UCSD-AML1 (cell line): ENCODE measurements around the gene KIAA1671.
"Not testable (repeated sequence)": the region's sequence is repeated elsewhere in the genome, so short reads cannot be mapped to it uniquely, and the experiment has no call there.

Source experiments
- DNase-seq: peaks from one replicate; lab custom pipeline; 2025; ENCODE audit not compliant: unreplicated experiment; lab: John Stamatoyannopoulos, UW

Gene KIAA1671

DNA sequence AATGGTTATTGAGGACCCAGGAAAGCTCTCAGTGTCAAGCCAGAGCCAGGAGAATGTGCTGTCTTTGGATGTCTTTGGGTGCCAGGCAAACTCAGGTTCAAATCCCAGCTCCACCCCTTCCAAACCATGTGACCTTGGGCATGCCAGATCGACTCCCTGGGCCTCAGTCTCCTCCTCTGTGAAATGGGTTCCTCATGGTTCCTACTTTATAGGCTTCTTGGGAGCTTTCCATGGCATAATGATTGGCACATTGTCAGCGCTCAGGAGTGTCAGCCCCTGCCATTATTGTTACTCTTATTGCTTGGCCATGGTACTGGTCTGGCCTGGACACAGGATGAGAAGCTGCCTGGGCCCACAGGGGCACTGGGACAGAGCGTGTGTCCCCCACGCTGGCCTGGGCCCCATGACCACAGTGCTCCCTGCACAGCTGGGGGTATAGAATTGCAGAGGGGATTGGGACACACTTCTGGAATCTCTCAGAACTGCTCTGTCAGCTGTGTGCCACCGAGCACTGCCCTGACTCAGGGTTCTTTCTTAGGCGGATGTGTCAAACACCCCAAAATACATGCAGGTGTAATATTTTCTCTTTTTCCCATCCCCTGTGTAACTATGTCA, 209.5 kb downstream of the KIAA1671 start:
- no peak for DNase-seq

DNA sequence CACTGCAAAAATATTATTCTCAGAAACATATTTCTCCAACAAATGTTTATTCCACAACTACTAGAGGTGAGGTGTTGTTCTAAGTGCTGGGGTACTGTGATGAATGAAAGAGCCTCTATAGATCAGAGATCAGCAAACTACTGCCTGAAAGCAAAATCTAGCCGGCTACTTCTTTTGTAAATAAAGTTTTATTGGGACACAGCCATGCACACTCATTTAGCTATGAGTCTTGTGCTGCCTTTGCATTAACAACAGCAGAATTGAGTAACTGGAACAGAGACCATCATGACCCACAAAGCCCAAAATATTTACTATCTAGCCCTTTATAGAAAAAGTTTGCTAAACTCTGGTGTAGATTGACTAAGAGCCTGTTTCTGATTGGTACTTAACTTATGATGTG, 210.0 kb downstream of the KIAA1671 start:
- DNase-seq: no peak

DNA sequence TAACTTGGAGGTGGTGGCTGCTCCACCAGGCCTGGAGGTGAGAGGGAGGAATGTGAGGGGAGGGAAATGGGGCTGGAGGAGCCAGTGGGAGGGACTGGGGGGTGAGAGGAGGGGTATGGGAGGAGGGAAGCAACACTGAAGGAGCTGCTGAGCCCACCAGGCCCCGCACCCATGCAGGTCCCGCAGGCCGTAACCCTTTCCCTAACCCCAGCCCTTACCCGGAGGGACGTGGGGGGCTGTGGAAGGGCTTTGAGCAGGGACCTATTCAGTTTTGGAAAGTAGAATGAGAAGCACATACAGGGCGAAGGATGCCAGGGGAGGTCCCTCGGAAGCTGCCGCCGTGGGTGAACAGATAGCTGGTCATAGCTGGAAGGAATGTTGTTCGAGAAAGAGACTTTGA, 213.3 kb downstream of the KIAA1671 start:
- no peak for DNase-seq

DNA sequence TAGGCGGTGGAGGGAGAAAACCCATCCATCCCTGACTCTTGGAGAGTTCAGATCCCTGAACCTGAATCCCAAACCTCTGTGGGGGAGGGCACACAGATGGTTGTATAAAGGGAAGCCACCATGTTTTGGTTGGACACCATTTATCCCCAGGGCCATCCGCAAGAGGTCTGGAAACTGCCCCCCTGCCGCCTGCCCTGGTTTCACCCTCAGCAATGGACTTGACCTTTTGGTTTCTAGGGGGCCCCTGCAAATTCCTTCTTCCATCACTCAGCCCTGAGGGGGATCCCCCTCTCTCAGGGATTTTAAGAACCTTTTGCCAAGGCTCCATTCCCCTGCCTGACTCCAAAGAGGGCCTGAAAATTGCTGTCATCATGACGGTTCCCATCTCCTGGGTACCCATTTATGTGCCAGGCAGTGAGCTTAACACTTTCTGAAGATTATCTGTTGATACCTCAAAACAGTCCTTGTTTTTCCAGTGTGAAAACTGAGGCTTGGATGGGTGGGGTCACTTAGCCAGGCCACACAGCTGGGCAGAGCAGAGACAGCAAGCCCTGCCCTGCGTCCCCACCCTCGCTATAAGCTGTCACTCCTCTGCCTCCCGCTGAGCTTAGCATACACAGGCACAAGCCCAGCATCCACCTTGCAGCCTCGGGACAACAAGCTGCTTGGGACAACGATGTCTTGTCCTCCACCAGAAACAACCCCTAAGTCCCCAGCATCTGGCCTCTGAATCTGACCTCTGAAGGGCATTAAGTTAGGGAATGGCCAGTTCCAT, 213.9 kb downstream of the KIAA1671 start:
- DNase-seq: no peak

DNA sequence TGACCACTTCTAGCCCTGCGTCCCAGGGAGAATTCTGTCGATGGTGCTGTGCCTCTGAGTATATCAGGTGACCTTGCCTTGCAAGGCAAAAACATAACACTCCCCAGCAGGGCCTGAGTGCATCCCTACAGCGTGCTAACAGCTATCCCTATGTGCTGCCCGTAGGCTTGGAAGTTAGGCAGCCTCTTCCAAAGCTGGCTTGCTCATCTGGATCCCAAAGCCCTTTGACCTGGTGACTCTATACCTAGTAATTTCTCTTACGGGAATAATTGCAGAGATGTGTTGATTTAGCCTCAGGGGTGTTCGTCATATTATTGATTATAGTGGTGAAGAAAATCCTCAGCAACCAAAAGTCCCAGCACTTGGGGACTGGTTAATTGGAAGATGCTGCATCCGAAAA, 214.6 kb downstream of the KIAA1671 start:
- DNase-seq: no peak

DNA sequence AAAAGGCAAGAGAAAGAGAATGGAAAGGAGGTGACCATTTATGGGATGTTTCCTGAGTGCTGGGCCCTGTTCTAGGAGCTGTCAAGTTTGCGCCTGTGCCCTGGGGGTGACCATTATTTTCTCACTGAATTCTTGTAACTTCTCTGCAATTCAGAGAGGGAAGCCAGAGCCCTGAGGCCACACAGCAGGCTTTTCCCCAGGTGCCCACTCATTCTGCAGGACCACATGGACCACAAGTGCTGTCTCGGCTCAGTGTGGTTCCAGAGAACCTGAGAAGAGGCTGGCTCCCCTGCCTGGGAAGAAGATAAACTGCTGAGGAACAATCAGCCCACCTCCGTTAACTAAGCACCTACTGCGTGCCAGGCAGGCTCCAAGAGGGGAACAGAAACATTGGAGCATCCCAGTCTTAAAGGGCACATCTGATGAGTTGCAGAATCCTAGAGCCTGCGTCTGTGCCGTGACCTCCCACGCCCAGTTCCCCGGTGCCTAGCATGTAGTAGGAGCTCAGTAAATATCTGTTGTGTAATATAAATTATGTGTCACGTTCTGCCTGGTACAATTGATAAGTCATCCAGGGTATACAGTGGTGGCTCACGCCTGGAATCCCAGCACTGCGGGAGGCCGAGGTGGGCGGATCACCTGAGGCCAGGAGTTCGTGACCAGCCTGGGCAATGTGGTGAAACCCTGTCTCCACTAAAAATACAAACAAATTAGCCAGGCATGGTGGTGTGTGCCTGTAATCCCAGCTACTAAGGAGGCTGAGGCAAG, 215.5 kb downstream of the KIAA1671 start:
- DNase-seq: no peak

DNA sequence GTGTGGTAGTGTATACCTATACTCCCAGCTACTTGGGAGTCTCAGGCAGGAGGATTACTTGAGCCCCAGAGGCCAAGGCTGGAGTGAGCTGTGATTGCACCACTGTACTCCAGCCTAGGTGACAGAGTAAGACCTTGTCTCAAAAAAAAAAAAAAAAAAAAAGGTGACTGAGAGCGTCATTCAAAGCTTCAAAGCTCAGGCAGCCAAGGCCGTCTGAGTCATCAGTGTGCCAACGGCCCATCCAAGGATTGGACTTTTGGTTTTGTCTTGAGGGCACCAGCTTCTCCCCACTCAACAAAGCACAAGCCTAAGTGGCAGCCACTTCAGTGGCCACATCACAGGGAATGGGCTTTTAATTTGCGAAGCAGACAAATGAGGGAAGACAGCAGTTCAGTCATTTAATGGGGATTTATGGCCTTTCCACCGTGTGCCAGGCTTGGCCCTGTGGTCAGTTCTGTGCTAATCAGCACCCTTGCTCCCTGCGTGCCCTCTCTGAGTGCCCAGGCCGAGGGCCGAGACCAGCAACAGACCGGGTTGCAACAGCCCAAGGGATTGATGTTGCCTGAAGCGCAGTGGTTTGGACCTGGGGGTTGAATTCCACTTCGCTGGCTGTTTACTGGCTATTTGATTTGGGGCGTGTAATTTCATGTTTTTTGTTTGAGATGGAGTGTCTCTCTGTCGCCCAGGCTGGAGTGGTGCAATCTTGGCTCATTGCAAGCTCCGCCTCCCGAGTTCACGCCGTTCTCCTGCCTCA, 216.9 kb downstream of the KIAA1671 start:
- DNase-seq: no peak

DNA sequence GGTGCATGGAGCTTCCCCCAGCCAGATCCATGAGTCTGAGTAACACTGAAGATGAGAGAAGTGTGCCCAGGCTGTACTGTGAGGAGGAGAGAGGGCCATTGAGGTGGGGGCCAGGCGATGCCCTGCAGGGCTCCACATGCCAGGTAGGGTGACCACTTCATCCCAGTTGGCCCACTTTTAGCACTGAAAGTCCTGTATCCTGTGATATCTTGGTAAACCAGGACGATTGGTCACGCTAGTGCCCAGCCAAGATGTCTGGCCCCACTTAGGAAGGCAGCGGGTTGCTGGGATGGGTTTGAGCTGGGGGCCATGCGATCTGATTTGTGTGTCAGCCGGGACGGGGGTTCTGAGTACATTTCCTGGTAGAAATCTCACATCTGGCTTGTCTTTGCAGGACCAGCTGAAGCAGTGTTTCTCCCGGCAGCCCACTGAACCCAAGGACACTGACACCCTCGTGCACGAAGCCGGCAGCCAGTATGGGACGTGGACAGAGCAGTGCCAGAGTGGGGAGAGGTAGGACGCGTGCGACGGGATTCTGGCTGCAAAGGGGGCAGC, 218.0 kb downstream of the KIAA1671 start:
- DNase-seq: no peak

DNA sequence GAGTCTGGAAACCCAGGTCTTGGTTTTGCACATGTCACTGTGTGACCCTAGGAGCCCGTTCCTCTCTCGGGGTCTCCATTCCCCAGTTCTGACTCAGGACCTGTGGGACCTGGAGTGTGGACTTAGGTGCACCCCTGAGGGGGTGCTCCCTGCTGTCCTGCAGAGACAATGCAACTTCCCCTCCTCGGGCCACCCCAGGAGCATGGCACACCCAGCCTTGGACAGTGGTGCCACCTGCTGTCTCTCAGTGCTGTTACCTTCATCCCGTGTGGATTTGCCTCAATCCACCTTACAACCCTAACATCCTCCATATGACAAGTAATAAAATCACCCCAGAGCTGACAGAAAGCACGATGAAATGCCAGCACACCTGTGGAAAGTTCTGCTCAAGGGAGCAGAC, 219.6 kb downstream of the KIAA1671 start:
- DNase-seq: peak; percentile 36

DNA sequence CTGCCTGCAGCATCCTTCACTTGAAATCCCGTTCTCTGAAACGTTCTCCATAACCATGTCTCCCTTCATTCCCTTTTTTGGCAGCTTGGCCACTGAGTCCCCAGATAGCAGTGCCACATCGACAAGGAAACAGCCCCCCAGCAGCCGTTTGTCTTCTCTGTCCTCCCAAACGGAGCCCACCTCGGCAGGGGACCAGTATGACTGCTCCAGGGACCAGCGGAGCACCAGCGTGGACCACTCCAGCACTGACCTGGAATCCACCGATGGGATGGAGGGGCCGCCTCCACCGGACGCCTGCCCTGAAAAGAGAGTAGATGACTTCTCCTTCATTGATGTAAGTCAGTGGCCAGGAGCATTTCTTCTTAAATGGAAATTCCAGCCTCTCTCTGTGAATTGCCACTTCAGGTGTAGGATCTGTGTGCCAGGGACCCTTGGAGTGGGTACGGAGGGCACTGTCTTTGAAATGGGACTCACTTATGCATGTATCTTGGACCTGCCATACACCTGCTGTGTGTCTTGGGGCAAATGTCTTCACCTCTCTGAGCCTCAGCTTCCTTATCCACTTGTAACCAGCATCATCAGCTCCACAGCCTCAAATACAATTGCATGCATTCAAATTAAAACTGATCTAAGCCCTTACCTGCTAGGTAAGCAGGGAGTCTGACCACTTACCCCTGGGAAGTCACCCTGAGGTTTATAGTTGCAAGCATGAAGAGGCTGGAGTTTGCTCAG, 221.8 kb downstream of the KIAA1671 start:
- DNase-seq: no peak

DNA sequence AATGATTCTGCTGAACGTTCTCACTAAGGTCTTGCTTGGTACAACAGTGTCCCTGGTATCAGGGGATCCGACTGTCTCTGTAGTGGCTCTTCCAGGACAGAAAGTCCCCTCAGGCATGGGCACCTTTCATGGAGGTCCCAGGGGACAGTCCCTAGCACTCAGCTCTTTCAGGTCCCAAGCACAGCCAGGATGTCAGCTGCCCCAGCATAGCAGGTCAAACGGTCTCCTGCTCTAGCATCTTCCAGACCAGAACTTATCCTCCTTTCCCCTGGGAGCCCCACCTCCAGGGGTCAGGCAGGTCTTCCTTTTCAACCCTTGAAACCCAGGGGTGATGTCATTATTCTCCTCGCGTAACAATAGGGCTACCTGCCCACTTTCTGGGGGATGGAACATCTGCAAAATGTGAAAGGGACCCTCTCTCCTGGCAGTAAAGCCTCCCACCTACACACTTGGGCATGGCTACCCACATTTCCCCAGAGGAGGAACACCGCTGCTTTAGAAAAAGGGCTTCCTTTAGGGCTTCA, 222.4 kb downstream of the KIAA1671 start:
- DNase-seq: no peak

DNA sequence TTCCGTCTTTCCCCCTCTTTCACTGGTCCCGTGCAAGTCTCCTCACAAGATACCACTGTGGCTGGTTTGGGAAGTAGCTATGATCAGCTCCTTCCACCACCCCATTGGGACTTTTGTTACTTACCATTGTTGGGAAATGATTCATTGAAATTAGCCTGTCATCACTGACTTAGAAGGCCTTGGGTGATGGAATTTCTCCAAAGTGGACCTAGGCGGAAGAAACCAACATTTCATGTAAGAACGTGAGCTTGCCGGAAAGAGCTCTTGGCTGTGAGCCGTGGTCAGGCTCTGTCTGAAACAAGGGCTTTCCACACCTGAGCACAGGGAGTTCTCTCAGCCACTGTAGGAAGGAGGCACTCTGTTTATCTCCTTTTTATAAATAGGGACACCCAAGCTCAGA, 223.7 kb downstream of the KIAA1671 start:
- no peak for DNase-seq

DNA sequence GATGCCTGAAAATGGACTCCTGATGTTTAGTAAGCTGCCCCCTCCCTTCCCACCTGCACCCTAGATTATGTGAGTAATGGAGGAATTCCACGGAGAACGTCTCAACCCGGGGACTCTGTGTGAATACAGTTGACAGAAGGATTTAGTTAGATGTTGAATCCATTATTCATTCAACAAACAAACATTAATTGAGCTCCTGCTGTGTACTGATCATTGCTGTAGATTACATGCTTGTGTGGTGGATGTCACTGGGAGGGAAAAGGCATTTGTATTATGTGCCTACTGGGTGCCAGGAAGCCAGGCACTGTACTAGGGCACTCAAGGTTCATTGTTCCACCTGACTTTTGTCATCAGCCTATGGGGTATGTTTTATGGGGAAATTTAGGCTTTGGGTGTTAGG, 224.3 kb downstream of the KIAA1671 start:
- no peak for DNase-seq

DNA sequence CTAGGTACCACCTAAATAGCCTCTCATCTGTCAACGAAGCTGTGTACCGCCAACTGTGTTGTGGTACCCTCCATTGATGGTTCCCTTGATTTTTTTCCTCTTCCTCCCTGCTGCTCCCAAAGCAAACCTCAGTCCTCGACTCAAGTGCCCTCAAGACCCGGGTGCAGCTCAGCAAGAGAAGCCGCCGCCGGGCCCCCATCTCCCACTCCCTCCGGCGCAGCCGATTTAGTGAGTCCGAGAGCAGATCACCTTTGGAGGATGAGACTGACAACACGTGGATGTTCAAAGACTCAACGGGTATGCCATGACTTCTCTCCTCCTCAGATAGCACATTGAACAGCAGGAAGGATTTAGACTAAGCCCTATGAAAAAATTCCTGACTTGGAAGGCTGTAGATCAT, 224.7 kb downstream of the KIAA1671 start:
- DNase-seq: no peak

DNA sequence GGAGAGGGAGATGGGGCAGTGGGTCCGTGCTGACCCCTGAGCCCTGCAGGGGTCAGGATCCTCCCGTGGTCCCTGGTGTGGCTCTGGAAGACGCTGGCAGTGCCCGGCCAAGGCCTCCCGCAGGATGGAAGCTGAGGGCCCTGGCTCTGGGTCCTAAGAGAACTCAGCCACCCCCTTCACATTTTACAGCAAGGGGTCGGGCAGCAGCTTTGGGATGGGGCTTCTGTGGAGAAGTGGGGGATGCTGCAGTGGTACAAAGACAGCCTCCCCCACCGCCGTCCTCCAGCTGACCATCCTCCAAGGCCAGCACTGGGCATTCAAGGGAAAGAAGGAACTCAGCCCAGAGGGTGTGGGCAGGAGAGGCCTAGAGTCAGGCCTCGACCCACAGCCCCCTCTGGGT, 225.4 kb downstream of the KIAA1671 start:
- no peak for DNase-seq

DNA sequence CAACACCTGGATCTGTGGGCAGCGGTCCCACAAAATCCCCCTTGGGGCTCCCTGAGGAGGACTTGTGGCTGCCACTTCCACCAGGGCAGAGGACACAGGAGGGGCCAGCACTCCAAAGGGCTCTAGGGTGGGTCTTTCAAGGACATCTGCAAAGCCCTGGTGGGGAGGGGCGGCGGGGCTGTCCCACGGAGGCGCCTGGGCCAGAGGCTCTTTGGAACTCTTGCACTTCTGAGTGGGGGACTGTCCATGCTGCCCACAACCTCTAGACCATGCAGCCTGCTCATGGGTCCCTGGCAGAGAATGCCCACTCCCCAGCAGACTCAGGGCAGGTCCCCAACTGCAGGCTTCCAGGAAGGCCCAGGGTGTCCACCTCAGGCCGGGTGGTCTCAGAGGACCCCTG, 225.8 kb downstream of the KIAA1671 start:
- DNase-seq: not testable (repeated sequence)

DNA sequence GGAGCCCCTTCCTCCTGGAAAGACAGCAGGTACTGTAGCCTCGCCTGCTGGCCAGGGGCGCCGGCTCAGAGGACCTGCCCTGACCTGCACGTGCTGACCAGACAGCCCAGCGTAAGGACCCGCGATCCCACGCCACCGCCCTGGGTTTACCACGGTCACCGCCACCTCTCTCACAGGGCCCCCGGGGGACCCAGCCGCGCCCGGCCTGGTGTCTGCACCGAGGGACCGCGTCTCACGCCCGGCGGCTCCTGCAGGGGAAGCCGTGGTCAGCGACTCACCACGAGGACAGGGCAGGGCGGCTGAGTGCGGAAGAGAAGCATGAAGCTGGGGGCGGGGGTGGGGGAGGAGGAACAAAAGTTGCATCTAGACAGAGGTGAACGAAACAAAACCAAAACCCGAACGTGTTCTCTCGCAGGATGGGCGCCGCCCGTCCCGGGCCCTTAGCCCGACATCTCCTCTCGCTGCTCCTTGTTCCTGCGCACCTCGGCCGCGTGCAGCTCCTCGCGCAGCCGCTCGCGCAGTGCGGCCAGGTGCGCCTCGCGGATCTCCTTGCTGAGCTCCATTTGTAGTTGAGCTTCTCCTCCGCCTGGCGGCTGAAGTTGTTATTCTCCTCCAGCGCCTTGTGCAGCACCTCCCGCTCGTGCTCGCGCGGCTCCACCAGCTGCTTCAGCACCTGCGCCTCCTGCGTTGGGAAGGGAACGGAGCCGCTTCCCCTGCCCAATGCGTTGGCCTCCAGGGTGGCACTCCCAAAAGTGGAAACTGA, 226.5 kb downstream of the KIAA1671 start:
- DNase-seq: not testable (repeated sequence)

DNA sequence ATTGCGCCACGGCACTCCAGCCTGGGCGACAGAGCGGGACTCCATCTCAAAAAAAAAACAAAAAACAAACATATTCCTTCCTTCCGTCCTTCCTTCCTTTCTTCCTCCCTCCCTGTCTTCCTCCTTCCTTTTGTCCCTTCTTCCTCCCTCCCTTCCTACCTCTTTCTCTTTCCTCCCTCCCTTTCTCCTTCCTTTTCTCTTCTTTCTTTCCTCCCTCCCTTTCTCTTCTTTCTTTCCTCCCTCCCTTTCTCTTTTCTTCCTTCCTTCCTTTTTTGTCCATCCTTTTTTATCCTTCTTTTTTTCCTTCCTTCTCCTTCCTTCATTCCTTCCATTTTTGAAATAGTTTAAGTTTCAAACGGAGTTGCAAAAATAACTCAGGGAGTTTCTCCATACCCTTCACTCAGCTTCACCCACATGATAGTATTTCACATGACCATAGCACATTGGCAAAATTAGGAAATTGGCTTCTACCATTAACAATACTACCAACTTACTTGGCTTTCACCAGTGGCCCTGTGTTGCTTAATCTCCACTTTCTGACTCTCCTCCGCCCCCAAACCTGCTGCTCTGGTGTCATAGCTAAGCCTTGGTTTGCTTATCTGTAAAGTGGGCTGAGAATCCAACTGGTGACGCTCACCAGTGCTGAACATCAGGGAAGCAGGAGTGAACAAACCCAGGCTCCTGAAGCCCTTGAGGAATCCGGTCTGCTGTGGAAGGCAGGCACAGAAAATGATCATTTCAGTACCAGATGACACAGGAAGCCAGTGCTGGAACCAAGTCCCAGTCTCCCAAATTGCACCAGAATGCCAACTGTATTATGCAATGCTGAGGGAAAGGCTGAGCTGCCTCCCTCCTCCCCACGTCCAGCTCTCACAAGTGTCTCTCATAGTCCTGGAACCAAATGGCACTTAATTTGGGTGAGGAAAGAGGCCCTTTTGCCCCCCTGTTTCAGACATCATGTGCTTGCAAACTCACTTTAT, 229.9 kb downstream of the KIAA1671 start:
- no peak for DNase-seq
